ENCODE measurements around the gene PPARA.

DNA sequence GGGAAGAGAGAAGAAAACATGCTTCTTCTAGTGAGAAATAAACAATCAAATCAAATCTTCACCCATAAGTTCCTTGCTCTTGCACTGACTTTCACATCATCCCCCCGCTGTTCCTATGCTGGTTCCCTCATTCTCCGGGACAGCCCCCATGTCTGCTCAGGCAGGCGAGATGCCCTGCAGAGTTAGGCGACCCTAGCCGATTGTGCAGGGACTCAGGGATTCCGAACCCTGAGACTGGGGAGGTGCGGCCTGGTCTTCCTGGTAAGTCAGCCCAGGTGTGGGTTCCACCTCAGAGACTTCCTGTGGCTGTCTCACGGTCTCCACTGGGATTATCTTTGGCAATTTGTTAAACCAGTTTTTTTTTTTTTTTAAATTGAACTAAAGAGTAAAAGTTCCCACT is 124.1 kb downstream of the PPARA start:
- TF ChIP-seq, protein P1, sequence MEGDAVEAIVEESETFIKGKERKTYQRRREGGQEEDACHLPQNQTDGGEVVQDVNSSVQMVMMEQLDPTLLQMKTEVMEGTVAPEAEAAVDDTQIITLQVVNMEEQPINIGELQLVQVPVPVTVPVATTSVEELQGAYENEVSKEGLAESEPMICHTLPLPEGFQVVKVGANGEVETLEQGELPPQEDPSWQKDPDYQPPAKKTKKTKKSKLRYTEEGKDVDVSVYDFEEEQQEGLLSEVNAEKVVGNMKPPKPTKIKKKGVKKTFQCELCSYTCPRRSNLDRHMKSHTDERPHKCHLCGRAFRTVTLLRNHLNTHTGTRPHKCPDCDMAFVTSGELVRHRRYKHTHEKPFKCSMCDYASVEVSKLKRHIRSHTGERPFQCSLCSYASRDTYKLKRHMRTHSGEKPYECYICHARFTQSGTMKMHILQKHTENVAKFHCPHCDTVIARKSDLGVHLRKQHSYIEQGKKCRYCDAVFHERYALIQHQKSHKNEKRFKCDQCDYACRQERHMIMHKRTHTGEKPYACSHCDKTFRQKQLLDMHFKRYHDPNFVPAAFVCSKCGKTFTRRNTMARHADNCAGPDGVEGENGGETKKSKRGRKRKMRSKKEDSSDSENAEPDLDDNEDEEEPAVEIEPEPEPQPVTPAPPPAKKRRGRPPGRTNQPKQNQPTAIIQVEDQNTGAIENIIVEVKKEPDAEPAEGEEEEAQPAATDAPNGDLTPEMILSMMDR (IDR thresholded peaks at IDR 0.05): no peak
- TF ChIP-seq POLR2A (IDR thresholded peaks at IDR 0.05): no peak
